DND-41 (cell line): ENCODE measurements around the gene HMCN1.

Source experiments
- EZH2 ChIP-seq: IDR thresholded peaks from 3 replicates; pipeline ENCODE4 v1.6.1; 2012; ENCODE audit warnings: borderline replicate concordance, low read depth, mild to moderate bottlenecking, moderate library complexity, low read length, inconsistent platforms; ENCODE audit not compliant: severe bottlenecking
- TF ChIP-seq, protein P1 (sequence below): IDR thresholded peaks from 2 replicates; pipeline ENCODE4 v1.5.1; 2012; ENCODE audit warnings: borderline replicate concordance, low read length, moderate library complexity, mild to moderate bottlenecking; ENCODE audit not compliant: poor library complexity, severe bottlenecking; ENCODE audit errors: extremely low read depth

DNA sequence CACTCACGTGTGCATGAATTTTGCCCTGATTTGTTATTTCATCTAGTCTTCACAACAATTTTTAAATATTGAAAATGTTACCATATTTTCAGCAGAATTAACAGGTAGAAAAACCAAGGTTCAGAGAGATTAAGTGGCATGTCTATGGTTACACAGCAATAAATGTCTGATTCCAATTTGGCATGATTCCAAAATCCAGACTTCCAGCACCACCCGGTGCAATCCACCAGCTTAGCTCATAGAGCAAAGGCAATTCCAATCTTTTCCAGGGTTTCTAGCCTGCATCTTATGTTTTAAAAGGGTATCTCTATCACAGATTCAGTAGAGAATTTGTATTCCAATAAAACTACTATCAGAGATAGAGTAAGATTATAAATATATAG lies 479.0 kb downstream of the HMCN1 start:
- TF ChIP-seq, protein P1, sequence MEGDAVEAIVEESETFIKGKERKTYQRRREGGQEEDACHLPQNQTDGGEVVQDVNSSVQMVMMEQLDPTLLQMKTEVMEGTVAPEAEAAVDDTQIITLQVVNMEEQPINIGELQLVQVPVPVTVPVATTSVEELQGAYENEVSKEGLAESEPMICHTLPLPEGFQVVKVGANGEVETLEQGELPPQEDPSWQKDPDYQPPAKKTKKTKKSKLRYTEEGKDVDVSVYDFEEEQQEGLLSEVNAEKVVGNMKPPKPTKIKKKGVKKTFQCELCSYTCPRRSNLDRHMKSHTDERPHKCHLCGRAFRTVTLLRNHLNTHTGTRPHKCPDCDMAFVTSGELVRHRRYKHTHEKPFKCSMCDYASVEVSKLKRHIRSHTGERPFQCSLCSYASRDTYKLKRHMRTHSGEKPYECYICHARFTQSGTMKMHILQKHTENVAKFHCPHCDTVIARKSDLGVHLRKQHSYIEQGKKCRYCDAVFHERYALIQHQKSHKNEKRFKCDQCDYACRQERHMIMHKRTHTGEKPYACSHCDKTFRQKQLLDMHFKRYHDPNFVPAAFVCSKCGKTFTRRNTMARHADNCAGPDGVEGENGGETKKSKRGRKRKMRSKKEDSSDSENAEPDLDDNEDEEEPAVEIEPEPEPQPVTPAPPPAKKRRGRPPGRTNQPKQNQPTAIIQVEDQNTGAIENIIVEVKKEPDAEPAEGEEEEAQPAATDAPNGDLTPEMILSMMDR = no peak
- no peak for TF ChIP-seq EZH2
